WI38 (cell line): ENCODE measurements around the gene PI4K2B.
"Not testable (repeated sequence)": the region's sequence is repeated elsewhere in the genome, so short reads cannot be mapped to it uniquely, and the experiment has no call there.

Experiments used
- H3K4me3 ChIP-seq: 2 replicates; pipeline ENCODE4 v1.5.1; 2011; ENCODE audit warnings: low read depth, mild to moderate bottlenecking, control low read depth, low read length
- TF ChIP-seq, protein P1 (sequence below): IDR thresholded peaks from 2 replicates; pipeline ENCODE4 v1.5.1; 2012; ENCODE audit warnings: low read depth, mild to moderate bottlenecking, control low read depth, low read length

Gene PI4K2B

DNA sequence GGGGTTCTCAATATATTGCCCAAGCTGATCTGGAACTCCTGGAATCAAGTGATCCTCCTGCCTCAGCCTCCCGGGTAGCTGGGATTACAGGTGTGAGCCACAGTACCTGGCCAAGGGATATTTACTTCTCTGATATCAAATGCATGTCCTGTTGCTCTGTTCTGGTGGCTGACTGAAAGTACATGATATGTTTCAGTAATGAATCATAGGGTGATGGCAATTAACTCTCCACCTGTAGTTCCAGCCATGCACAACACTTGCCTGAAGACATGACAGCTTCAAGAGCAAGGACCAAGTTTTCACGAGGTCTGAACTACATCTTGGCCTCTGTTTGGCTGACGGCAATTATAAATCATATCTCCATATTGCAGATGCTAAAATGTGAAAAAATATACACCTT lies 87.9 kb downstream of the PI4K2B start:
- TF ChIP-seq, protein P1, sequence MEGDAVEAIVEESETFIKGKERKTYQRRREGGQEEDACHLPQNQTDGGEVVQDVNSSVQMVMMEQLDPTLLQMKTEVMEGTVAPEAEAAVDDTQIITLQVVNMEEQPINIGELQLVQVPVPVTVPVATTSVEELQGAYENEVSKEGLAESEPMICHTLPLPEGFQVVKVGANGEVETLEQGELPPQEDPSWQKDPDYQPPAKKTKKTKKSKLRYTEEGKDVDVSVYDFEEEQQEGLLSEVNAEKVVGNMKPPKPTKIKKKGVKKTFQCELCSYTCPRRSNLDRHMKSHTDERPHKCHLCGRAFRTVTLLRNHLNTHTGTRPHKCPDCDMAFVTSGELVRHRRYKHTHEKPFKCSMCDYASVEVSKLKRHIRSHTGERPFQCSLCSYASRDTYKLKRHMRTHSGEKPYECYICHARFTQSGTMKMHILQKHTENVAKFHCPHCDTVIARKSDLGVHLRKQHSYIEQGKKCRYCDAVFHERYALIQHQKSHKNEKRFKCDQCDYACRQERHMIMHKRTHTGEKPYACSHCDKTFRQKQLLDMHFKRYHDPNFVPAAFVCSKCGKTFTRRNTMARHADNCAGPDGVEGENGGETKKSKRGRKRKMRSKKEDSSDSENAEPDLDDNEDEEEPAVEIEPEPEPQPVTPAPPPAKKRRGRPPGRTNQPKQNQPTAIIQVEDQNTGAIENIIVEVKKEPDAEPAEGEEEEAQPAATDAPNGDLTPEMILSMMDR, result no peak
- H3K4me3 ChIP-seq, result no peak overlapping the region

DNA sequence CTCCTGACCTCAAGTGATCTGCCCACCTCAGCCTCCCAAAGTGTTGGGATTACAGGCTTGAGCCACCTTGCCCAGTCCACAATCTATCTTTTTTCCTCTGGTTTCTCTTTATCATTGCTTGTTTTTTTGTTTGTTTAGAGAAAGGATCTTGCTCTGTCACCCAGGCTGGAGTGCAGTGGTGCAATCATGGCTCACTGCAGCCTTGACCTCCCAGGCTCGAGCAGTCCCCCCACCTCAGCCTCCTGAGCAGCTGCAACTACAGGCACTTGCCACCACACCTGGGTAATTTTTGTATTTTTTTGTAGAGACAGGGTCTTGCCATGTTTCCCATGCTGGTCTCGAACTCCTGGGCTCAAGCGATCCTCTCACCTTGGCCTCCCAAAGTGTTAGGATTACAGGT lies 94.6 kb downstream of the PI4K2B start:
- not testable (repeated sequence) for H3K4me3 ChIP-seq
